HEK293 (cell line): ENCODE measurements around the gene CLEC4F.

Experiments
- EGR2 ChIP-seq: fragments of 450-650 bp; formaldehyde crosslinking; IDR thresholded peaks from 2 replicates; pipeline ENCODE4 v1.5.1; 2016; ENCODE audit warnings: low read depth, missing biosample characterization, missing genetic modification characterization
- GFI1B ChIP-seq: fragments of 450-650 bp; formaldehyde crosslinking; IDR thresholded peaks from 2 replicates; pipeline ENCODE4 v1.5.1; 2016; ENCODE audit warnings: missing biosample characterization, missing genetic modification characterization
- KLF1 ChIP-seq: fragments of 450-650 bp; formaldehyde crosslinking; IDR thresholded peaks from 2 replicates; pipeline ENCODE4 v1.5.1; 2016; ENCODE audit warnings: missing biosample characterization, missing genetic modification characterization
- KLF16 ChIP-seq: fragments of 450-650 bp; formaldehyde crosslinking; IDR thresholded peaks from 2 replicates; pipeline ENCODE4 v1.5.1; 2017; ENCODE audit warnings: missing biosample characterization, missing genetic modification characterization
- KLF9 ChIP-seq: fragments of 450-650 bp; formaldehyde crosslinking; IDR thresholded peaks from 2 replicates; pipeline ENCODE4 v1.5.1; 2016; ENCODE audit warnings: missing biosample characterization, missing genetic modification characterization, low read depth
- SP3 ChIP-seq: fragments of 450-650 bp; formaldehyde crosslinking; IDR thresholded peaks from 2 replicates; pipeline ENCODE4 v1.5.1; 2016; ENCODE audit warnings: missing biosample characterization, missing genetic modification characterization
- WT1 ChIP-seq: fragments of 450-650 bp; formaldehyde crosslinking; IDR thresholded peaks from 2 replicates; pipeline ENCODE4 v1.5.1; 2016; ENCODE audit warnings: missing biosample characterization, missing genetic modification characterization
- ZNF114 ChIP-seq: fragments of 450-650 bp; formaldehyde crosslinking; IDR thresholded peaks from 2 replicates; pipeline ENCODE4 v1.5.0; 2017; ENCODE audit warnings: missing biosample characterization, missing genetic modification characterization
- ZNF266 ChIP-seq: fragments of 450-650 bp; formaldehyde crosslinking; IDR thresholded peaks from 2 replicates; pipeline ENCODE4 v1.5.1; 2016; ENCODE audit warnings: missing biosample characterization, missing genetic modification characterization, low read depth
- ZNF292 ChIP-seq: fragments of 450-650 bp; formaldehyde crosslinking; IDR thresholded peaks from 2 replicates; pipeline ENCODE4 v1.5.1; 2016; ENCODE audit warnings: low read depth, missing biosample characterization, missing genetic modification characterization, borderline replicate concordance
- ZNF341 ChIP-seq: fragments of 450-650 bp; formaldehyde crosslinking; IDR thresholded peaks from 2 replicates; pipeline ENCODE4; 2016; ENCODE audit warnings: low read depth, missing biosample characterization, missing genetic modification characterization
- ZNF561 ChIP-seq: fragments of 450-650 bp; IDR thresholded peaks from 2 replicates; pipeline ENCODE4 v1.5.1; 2018; ENCODE audit warnings: missing biosample characterization, missing genetic modification characterization, borderline replicate concordance
- ZNF624 ChIP-seq: fragments of 450-650 bp; formaldehyde crosslinking; IDR thresholded peaks from 2 replicates; pipeline ENCODE4 v1.5.1; 2017; ENCODE audit warnings: missing biosample characterization, missing genetic modification characterization
- TF ChIP-seq, protein P1 (sequence below): fragments of 450-650 bp; formaldehyde crosslinking; IDR thresholded peaks from 2 replicates; pipeline ENCODE4 v1.5.1; 2016; ENCODE audit warnings: missing biosample characterization, missing genetic modification characterization
- TF ChIP-seq, protein P2 (sequence below): fragments of 450-650 bp; formaldehyde crosslinking; IDR thresholded peaks from 2 replicates; pipeline ENCODE4 v1.5.1; 2016; ENCODE audit warnings: missing biosample characterization, missing genetic modification characterization
- TF ChIP-seq, protein P3 (sequence below): fragments of 450-650 bp; formaldehyde crosslinking; IDR thresholded peaks from 2 replicates; pipeline ENCODE4 v1.5.1; 2016; ENCODE audit warnings: missing biosample characterization, missing genetic modification characterization
- TF ChIP-seq, protein P4 (sequence below): fragments of 450-650 bp; formaldehyde crosslinking; IDR thresholded peaks from 2 replicates; pipeline ENCODE4 v1.5.1; 2016; ENCODE audit warnings: missing biosample characterization, missing genetic modification characterization
- TF ChIP-seq, protein P5 (sequence below): fragments of 450-650 bp; formaldehyde crosslinking; IDR thresholded peaks from 2 replicates; pipeline ENCODE4 v1.5.1; 2016; ENCODE audit warnings: missing biosample characterization, missing genetic modification characterization
- TF ChIP-seq, protein P6 (sequence below): fragments of 450-650 bp; formaldehyde crosslinking; IDR thresholded peaks from 2 replicates; pipeline ENCODE4 v1.5.1; 2016; ENCODE audit warnings: missing biosample characterization, missing genetic modification characterization
- TF ChIP-seq, protein P7 (sequence below): fragments of 450-650 bp; formaldehyde crosslinking; IDR thresholded peaks from 2 replicates; pipeline ENCODE4 v1.5.1; 2016; ENCODE audit warnings: missing biosample characterization, missing genetic modification characterization
- TF ChIP-seq, protein P8 (sequence below): fragments of 450-650 bp; formaldehyde crosslinking; optimal IDR thresholded peaks from 2 replicates; pipeline ENCODE3; 2016; ENCODE audit warnings: missing biosample characterization, mild to moderate bottlenecking, missing genetic modification characterization

The CLEC4F gene

DNA sequence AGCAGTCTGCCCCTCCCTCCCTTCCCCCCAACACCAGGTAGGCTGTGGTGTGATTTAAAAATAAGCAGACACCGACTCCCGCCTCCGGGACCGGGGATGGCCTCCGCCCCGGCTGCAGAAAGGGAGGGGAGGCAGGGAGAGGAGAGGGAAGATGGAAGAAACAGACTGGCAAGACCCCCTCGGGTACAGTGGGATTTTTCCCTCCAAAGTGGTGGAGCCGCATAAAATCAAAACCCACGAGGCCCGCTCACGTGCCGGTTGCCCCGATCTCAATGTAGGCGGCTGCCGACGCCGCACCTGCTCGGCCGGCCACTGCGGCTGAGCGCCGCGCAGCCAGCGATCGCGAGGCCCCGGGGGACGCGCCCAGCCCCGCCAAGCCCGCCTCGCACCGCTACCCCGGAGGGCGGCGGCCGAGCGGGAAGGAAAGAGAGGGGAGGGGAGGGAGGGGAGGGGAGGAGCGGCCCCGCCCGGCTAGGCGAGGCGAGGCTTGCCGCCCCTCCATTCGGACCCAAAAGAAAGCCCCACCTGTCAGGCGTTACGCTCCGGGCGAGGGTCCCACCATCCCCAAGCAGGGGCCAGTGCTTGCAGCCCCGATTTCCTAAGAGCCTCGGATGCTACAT is 53.2 kb downstream of the CLEC4F start (continued):
- TF ChIP-seq, protein P1, sequence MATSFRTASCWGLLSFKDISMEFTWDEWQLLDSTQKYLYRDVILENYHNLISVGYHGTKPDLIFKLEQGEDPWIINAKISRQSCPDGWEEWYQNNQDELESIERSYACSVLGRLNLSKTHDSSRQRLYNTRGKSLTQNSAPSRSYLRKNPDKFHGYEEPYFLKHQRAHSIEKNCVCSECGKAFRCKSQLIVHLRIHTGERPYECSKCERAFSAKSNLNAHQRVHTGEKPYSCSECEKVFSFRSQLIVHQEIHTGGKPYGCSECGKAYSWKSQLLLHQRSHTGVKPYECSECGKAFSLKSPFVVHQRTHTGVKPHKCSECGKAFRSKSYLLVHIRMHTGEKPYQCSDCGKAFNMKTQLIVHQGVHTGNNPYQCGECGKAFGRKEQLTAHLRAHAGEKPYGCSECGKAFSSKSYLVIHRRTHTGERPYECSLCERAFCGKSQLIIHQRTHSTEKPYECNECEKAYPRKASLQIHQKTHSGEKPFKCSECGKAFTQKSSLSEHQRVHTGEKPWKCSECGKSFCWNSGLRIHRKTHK (tag by site-specific recombination): no peak
- TF ChIP-seq SP3 (tag by site-specific recombination) (peak; percentile 74), EGR2 (peak; percentile 41; the same call in 1 of the 2 replicates), WT1 (tag by site-specific recombination) (peak; percentile 37; the same call in 1 of the 2 replicates), ZNF292 (no peak), ZNF266 (no peak), GFI1B (tag by site-specific recombination) (no peak), KLF9 (tag by site-specific recombination) (peak; percentile 64; the same call in 1 of the 2 replicates), ZNF341 (peak; percentile 57), KLF1 (tag by site-specific recombination) (peak; percentile 89), KLF16 (tag by site-specific recombination) (peak; percentile 84), ZNF624 (tag by site-specific recombination) (no peak), ZNF561 (tag by site-specific recombination) (peak; percentile 38; the same call in 1 of the 2 replicates), ZNF114 (tag by site-specific recombination) (no peak)
- TF ChIP-seq, protein P2, sequence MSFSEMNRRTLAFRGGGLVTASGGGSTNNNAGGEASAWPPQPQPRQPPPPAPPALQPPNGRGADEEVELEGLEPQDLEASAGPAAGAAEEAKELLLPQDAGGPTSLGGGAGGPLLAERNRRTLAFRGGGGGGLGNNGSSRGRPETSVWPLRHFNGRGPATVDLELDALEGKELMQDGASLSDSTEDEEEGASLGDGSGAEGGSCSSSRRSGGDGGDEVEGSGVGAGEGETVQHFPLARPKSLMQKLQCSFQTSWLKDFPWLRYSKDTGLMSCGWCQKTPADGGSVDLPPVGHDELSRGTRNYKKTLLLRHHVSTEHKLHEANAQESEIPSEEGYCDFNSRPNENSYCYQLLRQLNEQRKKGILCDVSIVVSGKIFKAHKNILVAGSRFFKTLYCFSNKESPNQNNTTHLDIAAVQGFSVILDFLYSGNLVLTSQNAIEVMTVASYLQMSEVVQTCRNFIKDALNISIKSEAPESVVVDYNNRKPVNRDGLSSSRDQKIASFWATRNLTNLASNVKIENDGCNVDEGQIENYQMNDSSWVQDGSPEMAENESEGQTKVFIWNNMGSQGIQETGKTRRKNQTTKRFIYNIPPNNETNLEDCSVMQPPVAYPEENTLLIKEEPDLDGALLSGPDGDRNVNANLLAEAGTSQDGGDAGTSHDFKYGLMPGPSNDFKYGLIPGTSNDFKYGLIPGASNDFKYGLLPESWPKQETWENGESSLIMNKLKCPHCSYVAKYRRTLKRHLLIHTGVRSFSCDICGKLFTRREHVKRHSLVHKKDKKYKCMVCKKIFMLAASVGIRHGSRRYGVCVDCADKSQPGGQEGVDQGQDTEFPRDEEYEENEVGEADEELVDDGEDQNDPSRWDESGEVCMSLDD (tag by site-specific recombination): no peak
- TF ChIP-seq, protein P3, sequence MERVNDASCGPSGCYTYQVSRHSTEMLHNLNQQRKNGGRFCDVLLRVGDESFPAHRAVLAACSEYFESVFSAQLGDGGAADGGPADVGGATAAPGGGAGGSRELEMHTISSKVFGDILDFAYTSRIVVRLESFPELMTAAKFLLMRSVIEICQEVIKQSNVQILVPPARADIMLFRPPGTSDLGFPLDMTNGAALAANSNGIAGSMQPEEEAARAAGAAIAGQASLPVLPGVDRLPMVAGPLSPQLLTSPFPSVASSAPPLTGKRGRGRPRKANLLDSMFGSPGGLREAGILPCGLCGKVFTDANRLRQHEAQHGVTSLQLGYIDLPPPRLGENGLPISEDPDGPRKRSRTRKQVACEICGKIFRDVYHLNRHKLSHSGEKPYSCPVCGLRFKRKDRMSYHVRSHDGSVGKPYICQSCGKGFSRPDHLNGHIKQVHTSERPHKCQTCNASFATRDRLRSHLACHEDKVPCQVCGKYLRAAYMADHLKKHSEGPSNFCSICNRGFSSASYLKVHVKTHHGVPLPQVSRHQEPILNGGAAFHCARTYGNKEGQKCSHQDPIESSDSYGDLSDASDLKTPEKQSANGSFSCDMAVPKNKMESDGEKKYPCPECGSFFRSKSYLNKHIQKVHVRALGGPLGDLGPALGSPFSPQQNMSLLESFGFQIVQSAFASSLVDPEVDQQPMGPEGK (tag by site-specific recombination): peak; percentile 25
- TF ChIP-seq, protein P4, sequence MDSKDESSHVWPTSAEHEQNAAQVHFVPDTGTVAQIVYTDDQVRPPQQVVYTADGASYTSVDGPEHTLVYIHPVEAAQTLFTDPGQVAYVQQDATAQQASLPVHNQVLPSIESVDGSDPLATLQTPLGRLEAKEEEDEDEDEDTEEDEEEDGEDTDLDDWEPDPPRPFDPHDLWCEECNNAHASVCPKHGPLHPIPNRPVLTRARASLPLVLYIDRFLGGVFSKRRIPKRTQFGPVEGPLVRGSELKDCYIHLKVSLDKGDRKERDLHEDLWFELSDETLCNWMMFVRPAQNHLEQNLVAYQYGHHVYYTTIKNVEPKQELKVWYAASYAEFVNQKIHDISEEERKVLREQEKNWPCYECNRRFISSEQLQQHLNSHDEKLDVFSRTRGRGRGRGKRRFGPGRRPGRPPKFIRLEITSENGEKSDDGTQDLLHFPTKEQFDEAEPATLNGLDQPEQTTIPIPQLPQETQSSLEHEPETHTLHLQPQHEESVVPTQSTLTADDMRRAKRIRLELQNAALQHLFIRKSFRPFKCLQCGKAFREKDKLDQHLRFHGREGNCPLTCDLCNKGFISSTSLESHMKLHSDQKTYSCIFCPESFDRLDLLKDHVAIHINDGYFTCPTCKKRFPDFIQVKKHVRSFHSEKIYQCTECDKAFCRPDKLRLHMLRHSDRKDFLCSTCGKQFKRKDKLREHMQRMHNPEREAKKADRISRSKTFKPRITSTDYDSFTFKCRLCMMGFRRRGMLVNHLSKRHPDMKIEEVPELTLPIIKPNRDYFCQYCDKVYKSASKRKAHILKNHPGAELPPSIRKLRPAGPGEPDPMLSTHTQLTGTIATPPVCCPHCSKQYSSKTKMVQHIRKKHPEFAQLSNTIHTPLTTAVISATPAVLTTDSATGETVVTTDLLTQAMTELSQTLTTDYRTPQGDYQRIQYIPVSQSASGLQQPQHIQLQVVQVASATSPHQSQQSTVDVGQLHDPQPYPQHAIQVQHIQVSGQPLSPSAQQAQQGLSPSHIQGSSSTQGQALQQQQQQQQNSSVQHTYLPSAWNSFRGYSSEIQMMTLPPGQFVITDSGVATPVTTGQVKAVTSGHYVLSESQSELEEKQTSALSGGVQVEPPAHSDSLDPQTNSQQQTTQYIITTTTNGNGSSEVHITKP (tag by site-specific recombination): no peak
- TF ChIP-seq, protein P5, sequence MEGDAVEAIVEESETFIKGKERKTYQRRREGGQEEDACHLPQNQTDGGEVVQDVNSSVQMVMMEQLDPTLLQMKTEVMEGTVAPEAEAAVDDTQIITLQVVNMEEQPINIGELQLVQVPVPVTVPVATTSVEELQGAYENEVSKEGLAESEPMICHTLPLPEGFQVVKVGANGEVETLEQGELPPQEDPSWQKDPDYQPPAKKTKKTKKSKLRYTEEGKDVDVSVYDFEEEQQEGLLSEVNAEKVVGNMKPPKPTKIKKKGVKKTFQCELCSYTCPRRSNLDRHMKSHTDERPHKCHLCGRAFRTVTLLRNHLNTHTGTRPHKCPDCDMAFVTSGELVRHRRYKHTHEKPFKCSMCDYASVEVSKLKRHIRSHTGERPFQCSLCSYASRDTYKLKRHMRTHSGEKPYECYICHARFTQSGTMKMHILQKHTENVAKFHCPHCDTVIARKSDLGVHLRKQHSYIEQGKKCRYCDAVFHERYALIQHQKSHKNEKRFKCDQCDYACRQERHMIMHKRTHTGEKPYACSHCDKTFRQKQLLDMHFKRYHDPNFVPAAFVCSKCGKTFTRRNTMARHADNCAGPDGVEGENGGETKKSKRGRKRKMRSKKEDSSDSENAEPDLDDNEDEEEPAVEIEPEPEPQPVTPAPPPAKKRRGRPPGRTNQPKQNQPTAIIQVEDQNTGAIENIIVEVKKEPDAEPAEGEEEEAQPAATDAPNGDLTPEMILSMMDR (tag by site-specific recombination): no peak
- TF ChIP-seq, protein P6, sequence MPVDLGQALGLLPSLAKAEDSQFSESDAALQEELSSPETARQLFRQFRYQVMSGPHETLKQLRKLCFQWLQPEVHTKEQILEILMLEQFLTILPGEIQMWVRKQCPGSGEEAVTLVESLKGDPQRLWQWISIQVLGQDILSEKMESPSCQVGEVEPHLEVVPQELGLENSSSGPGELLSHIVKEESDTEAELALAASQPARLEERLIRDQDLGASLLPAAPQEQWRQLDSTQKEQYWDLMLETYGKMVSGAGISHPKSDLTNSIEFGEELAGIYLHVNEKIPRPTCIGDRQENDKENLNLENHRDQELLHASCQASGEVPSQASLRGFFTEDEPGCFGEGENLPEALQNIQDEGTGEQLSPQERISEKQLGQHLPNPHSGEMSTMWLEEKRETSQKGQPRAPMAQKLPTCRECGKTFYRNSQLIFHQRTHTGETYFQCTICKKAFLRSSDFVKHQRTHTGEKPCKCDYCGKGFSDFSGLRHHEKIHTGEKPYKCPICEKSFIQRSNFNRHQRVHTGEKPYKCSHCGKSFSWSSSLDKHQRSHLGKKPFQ (tag by site-specific recombination): peak; percentile 36; the same call in 1 of the 2 replicates
- TF ChIP-seq, protein P7, sequence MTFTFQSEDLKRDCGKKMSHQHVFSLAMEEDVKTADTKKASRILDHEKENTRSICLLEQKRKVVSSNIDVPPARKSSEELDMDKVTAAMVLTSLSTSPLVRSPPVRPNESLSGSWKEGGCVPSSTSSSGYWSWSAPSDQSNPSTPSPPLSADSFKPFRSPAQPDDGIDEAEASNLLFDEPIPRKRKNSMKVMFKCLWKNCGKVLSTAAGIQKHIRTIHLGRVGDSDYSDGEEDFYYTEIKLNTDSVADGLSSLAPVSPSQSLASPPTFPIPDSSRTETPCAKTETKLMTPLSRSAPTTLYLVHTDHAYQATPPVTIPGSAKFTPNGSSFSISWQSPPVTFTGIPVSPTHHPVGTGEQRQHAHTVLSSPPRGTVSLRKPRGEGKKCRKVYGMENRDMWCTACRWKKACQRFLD (tag by site-specific recombination): no peak
- TF ChIP-seq, protein P8, sequence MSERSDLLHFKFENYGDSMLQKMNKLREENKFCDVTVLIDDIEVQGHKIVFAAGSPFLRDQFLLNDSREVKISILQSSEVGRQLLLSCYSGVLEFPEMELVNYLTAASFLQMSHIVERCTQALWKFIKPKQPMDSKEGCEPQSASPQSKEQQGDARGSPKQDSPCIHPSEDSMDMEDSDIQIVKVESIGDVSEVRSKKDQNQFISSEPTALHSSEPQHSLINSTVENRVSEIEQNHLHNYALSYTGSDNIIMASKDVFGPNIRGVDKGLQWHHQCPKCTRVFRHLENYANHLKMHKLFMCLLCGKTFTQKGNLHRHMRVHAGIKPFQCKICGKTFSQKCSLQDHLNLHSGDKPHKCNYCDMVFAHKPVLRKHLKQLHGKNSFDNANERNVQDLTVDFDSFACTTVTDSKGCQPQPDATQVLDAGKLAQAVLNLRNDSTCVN (tag by site-specific recombination): peak; percentile 74
